Measurements from ENCODE around the gene C4BPA.

The C4BPA gene

GRCh38 chr1:207164086-207164485 lies 60.1 kb downstream of the C4BPA start:
- in situ Hi-C loops (cut with MboI; ENCODE audit: low sequenced_read_pairs, unreplicated experiment): no loop called here
- TF ChIP-seq CTCF (IDR thresholded peaks at IDR 0.05; ENCODE audit: borderline replicate concordance, control extremely low read depth, extremely low read depth, insufficient read depth, missing control alignments): no peak

GRCh38 chr1:207172321-207172720 lies 68.3 kb downstream of the C4BPA start:
- no peak for DNase-seq (ENCODE audit: low spot score)

More at GRCh38 chr1:207164086-207164485, 60.1 kb downstream of the C4BPA start:
- no peak for DNase-seq (ENCODE audit: low spot score)

GRCh38 chr1:207172885-207173284 lies 68.9 kb downstream of the C4BPA start:
- DNase-seq (ENCODE audit: low spot score): no peak
- TF ChIP-seq CTCF (IDR thresholded peaks at IDR 0.05; ENCODE audit: borderline replicate concordance, control extremely low read depth, extremely low read depth, insufficient read depth, missing control alignments): no peak
- in situ Hi-C loops (cut with MboI; ENCODE audit: low sequenced_read_pairs, unreplicated experiment): no loop called here

More at GRCh38 chr1:207172321-207172720, 68.3 kb downstream of the C4BPA start:
- TF ChIP-seq CTCF (IDR thresholded peaks at IDR 0.05; ENCODE audit: borderline replicate concordance, control extremely low read depth, extremely low read depth, insufficient read depth, missing control alignments): no peak
- in situ Hi-C loops (cut with MboI; ENCODE audit: low sequenced_read_pairs, unreplicated experiment): no loop called here

GRCh38 chr1:207173396-207173795 lies 69.4 kb downstream of the C4BPA start:
- no peak for TF ChIP-seq CTCF (IDR thresholded peaks at IDR 0.05; ENCODE audit: borderline replicate concordance, control extremely low read depth, extremely low read depth, insufficient read depth, missing control alignments)
- no peak for DNase-seq (ENCODE audit: low spot score)
- in situ Hi-C loops (cut with MboI; ENCODE audit: low sequenced_read_pairs, unreplicated experiment): no loop called here

GRCh38 chr1:207174913-207175312 lies 70.9 kb downstream of the C4BPA start:
- in situ Hi-C loops (cut with MboI; ENCODE audit: low sequenced_read_pairs, unreplicated experiment): no loop called here
- DNase-seq (ENCODE audit: low spot score): no peak
- TF ChIP-seq CTCF (IDR thresholded peaks at IDR 0.05; ENCODE audit: borderline replicate concordance, control extremely low read depth, extremely low read depth, insufficient read depth, missing control alignments): no peak

GRCh38 chr1:207179036-207179435 lies 75.0 kb downstream of the C4BPA start:
- DNase-seq (ENCODE audit: low spot score): no peak
- TF ChIP-seq CTCF (IDR thresholded peaks at IDR 0.05; ENCODE audit: borderline replicate concordance, control extremely low read depth, extremely low read depth, insufficient read depth, missing control alignments): no peak
- in situ Hi-C loops (cut with MboI; ENCODE audit: low sequenced_read_pairs, unreplicated experiment): no loop called here

GRCh38 chr1:207181847-207182246 lies 77.8 kb downstream of the C4BPA start:
- no peak for TF ChIP-seq CTCF (IDR thresholded peaks at IDR 0.05; ENCODE audit: borderline replicate concordance, control extremely low read depth, extremely low read depth, insufficient read depth, missing control alignments)
- in situ Hi-C loops (cut with MboI; ENCODE audit: low sequenced_read_pairs, unreplicated experiment): no loop called here
- DNase-seq (ENCODE audit: low spot score): no peak
